GM12874 (cell line): ENCODE measurements around the gene USP48.

Source experiments
- CTCF ChIP-seq: IDR thresholded peaks from 2 replicates; pipeline ENCODE4 v1.5.1; 2011; ENCODE audit warnings: low read depth, mild to moderate bottlenecking, control low read depth, low read length, moderate library complexity; ENCODE audit not compliant: insufficient read depth

The USP48 gene

GRCh38 chr1:21669258-21670058 lies 113.5 kb downstream of the USP48 start, which contains the start of gene RAP1GAP:
TSS of gene RAP1GAP (minus strand) at chr1:21669357. CDS start at chr1:21620032, 49,325 bp downstream.
- no peak for TF ChIP-seq CTCF

GRCh38 chr1:21668951-21669257 lies 114.0 kb downstream of the USP48 start:
- TF ChIP-seq CTCF: no peak

- TF ChIP-seq CTCF: no peak
Observed at GRCh38 chr1:21668232-21668950, 114.6 kb downstream of the USP48 start.

GRCh38 chr1:21667348-21668231 lies 115.4 kb downstream of the USP48 start:
- no peak for TF ChIP-seq CTCF

GRCh38 chr1:21666576-21667320 lies 116.2 kb downstream of the USP48 start:
- no peak for TF ChIP-seq CTCF

GRCh38 chr1:21665711-21666575 lies 117.0 kb downstream of the USP48 start:
- TF ChIP-seq CTCF: no peak
